Activated CD4-positive, alpha-beta T cell treated with anti-CD3 and anti-CD28 coated beads, Interleukin-2, amount 50 U/mL, for 24 hours (primary cell): ENCODE measurements around the gene GLRA1.
"Not testable (repeated sequence)": the region's sequence is repeated elsewhere in the genome, so short reads cannot be mapped to it uniquely, and the experiment has no call there.

ENCODE experiments used
- DNase-seq, 2 donors: peaks; one replicate each; pipeline ENCODE4 v3.0.0-alpha.2; 2020; ENCODE audit warnings: low read depth in 1 of 2, low spot score in 1 of 2

Gene GLRA1

DNA sequence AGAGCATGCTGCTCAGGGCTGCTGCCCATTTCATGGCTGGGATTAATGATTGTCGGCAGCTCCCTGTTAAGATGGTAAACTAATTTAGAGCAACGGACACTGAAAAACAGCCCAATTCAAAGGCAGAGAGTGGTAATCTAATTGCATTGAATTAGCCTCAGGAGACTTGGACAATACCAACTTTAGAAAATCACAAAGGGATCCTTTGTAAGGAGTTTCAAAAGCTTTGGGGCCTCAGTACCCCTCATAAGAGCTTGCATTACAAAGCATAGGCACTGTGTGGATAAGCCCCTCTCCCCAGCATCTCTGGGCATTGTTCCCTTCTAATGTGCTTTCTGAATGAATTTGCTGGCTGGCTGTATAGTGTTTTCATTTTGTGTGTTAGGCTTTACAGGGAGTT lies 6.7 kb downstream of the GLRA1 start:
- no peak for DNase-seq

DNA sequence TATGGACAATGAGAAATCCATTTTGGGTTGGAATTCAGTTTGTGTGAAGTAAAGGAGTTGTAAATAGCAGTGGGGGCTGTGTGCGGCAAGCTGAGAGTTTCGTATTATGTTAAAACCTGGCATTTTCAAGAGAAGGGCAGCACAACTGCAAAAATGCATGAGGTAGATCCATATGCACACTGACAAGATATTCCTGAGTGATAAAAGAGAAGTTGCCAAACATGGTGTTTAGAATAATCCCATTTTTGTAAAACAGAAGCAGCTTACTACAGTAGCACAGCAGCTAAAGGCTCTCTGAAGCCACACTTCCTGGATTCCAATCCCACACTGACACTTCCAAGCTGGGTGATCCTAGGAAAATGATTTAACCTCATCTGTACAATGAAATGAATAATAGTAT lies 11.2 kb downstream of the GLRA1 start:
- no peak for DNase-seq

DNA sequence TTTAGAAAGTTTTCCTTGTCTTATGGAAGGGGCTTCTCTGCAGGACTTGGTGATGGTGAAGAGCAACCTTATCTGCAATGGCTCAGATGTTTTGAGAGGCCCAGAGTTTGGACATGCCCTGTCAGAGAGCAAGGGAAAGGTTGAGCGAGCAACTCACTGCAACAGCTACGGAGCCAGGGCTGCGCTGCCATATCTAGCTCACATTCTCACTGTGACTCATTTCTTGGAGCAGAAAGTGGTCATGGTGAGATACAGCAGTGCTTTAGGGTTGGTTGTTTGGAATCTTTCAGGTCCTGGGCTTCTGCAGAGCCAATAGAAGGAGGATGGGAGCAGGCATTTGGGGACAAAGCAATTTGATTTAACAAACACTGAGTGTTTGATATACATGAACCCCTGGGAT lies 12.3 kb downstream of the GLRA1 start:
- no peak for DNase-seq

DNA sequence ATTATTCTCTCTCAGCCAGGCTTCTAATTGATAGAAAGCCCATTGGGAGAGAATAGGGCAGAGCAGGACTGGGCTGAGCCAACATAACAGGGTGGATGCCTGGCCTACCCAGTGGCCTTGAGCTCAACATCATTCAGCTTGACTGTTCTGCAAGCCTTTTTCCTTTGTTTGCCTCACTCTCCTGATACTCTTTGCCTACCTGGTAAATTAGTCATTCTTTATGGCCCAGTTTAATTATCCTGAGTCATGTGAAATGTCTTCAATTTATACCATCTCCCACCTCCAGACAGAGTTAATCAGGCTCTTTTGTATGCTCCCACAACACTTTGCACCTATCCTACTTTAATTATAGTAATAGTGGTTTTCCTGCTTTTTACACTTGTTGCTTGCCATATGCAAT lies 13.6 kb downstream of the GLRA1 start:
- no peak for DNase-seq

DNA sequence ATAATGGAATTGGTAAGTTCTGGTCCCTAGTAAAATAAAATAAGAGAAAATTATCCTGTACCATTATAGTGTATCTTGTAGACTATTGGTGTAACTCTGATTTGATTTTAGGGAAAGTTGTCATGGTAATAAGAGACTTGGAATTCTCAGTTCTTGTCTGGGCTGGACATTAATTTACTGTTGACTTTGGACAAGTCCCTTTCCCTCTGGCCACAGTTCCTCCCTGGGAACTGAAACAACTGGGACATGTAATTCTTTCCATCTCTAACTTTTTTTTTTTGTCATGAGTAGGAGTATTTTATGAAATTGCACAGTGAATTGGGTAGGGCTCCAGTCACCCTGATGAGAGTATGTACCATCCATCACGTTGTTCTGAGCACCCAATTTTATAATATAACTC lies 15.0 kb downstream of the GLRA1 start:
- DNase-seq: no peak

DNA sequence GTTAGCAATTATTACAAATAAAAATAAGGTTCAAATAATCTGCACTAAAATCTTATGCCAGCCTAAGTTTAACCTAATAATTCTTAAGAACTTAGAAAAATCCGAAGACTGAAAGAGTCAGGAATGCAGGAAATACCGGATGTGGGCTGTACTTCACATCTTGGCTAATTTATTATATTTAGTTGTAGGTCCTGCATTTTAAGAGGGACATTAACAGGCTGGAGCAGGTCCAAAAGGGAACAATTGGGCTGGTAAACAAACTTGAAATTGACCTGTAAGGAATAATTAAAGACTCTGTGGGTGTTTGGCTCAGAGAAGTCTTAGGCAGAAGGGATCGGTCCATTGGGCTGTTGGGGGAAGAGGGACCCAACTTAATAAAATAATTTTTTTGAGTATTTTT lies 18.4 kb downstream of the GLRA1 start:
- no peak for DNase-seq

DNA sequence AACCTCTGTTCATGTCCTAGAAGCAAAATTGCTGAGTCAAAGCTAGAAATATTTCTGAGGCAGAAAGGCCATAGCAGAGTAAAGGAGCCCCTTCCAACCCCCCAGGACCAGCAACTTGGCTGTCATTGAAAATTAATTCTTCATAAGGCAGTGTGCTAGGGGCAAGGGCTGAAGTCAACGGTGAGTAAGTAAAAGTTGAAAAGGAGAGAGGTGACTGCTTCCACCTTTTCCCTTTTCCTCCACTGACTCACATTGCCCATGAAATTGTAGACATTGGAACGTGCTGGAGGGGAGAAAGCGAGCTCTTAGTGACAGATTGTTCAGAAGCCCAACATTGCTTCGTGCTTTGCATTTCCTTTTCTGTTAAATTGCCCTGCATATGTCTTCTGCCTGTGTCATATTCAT lies 19.1 kb downstream of the GLRA1 start:
- no peak for DNase-seq

DNA sequence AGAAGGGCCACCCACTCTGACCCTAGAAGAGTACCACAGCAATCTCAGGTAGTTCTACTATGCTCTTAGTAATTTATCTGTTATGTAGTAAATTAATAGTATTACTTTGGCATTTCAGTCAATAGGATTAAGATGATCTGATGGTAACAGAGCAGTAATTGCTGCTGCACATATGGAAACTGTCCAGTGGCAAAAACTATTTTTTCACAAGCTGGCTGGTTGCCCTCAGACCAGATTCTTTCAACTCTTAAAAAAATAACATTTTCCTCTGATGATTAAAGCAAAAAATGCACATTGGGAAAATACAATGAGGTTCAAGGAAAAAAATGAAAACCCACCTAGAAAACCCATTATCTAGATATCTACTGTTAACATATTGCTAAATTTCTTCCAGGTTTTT lies 19.7 kb downstream of the GLRA1 start:
- DNase-seq: no peak

DNA sequence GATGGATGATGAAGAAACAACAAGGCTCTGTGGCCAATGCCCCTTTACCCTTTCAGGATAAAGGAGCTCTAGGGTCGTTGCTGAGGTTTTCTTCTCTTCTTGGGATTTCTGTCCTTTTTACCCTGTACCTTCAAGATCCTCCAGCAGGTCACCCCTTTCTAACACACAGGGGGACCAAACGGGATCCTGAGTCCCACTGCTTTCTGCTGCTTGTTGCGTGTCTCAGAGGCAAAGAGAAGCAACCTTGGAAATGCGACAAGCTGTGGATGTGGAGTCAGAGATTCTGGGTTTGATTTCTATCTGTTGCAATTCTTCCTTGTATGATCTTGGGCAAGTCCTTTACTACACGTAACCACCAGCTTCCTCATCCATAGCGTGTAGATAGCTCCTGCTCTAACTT lies 20.5 kb downstream of the GLRA1 start:
- DNase-seq: no peak

DNA sequence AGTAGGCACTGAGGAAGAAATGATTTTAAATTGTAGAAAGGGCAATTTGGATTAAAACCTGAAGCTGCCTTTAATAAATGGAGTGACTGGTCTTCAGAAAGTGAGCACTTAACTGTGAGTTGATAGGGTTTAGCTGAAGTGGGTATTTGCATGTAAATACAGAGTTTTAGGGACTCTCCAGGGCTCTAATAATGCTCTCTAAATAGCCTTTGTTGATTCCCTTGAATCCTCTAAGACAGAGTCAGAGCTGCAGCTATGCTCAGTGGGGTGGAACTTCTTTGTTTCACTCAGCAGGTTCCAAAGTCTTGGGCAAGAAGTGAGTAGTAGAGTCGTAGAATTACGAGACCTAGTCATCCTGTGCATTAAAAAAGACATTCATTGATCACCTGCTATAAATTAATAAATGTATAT lies 21.4 kb downstream of the GLRA1 start:
- DNase-seq: no peak

DNA sequence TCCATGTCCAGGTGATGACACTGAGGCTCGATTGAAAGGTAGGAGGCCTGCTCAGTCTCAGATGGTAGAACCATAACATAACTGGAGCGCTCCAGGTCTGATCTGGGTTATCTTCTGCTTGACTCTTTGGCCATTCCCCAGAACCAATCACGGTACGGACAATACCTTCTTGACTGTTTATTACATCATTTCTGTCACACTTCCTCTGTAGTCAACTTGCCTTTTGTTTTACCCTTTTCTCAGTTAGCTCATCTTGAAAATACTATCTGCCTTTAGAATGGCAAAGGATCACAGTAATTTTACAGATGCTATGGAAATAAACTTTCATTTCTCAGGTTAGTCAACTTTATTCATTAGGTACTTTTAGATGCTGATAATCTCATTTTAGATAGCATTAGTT lies 22.4 kb downstream of the GLRA1 start:
- no peak for DNase-seq

DNA sequence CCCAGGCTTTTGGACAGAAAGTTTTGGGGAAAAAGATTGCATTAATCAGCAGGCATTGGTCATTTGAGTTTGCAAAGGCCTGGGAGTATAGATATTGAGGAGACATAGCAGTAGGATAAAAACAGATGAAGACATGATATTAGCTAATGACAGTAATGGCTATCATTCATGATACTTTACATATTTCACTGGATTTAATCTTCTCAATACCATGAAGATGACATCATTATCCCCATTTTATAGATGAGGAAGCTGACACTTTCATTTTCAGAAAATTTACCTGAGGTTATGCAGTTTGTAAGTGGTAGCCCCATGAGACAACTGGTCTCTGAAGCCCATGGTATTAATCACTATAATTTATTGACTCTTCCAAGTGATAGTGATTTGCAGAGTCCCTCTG lies 23.0 kb downstream of the GLRA1 start:
- no peak for DNase-seq

DNA sequence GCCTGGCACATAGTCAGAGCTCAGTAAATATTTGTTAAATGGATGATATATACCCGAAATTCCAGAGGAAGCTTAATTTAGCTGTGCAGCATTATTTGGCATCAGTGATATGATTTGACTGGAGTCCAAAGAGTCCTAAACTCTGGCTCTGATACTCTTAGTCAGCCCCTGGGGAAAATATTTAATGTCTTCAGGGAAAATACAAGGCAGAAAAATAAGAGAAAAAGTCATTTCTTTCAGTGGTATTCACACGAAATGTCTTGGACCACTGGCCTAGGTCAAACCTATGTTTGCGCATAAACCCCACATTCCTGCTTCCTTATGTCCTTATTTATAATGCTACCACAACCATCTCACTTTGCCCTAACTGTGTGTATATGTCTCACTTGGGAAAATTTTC lies 23.8 kb downstream of the GLRA1 start:
- no peak for DNase-seq

DNA sequence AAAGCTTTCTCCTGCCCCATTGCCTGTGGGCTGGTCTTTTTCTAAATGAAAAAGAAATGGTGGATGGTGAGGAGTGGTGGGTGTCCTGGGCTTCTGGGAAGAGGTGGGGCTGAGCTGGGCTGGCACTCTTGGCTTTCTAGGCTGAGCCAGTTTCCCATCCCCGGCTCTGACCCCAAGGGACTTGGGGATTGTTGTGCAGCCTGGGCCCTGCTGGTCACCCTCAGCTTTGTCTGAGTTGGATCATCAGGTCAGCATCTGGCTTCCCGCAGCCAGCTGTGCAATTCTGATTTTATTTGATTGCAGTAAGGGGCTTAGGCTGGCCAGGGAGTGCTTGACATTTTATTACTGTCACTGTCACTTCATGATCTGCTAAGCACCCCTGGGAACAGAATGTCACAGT lies 25.3 kb downstream of the GLRA1 start:
- DNase-seq: no peak

DNA sequence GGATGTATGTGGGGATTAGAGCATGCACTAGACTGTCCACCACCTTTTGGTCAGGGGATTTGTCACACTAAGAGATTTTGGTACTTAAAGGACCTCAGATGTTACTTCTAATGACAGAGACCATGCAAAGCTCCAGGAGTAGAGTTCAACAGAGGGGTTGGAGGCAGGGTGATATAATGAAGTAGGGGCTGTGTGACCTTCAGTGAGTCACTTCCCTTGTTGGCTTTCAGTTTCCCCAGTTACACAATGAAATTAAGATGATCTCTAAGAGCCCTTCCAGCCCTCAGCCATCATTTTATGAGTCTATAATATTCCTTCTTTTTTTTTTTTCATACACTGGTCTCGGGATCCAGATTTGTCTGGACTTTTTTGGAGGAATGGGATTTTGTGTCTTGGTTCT lies 26.8 kb downstream of the GLRA1 start:
- DNase-seq: no peak

DNA sequence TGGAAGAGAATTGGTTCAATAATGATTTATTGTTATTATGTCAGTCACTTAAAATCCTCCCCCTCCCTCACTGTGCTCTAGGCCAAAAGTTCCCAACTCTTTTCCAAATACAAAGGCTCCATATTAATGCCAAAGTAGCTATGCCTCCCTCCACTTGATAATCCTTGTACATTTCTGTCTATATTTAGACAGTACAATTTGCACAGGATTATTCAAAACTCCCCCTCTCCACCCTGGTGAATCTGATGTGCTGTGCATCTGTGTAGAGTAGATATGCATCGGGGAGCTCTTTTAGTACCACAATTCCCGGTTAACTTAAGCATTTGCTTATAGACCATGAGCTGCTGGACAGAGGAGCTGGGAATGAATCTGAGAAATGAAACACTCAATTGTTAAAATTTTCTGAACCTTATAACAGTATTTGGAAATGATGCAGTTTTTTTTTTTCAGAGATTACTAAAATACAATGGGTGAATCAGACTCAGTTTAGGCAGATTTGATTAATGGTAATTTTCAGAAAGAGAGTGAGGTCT lies 27.6 kb downstream of the GLRA1 start:
- DNase-seq: no peak

DNA sequence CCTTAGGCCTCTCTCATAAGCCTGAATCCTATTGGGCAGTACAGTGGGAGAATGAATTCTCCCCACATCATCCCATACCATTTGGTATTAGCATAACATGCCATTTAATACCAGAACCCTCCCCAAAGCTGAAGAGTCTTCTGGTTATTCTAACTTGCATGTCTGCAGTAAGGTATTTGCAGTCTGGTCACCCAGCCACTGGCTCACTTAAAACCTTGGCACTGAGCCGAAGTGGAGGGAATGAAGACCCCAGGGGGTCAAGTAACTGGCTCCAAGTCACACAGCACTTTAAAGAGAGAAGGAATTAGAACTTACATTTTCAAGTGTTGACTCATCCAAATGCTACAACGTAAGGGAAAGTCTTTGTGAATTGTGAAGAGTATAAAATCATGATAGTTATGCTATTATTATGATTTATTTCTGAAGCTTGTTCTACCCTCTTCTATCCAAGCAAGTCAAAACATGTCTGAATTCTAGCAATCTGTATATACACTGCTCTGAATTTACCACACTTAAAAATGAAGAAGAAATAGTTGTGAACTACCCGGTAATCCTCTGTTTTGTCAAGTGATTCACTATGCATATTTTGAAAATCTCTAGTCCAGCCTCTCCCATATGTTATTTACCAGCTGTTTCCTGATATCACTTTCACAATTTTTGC lies 28.5 kb downstream of the GLRA1 start:
- DNase-seq: no peak

DNA sequence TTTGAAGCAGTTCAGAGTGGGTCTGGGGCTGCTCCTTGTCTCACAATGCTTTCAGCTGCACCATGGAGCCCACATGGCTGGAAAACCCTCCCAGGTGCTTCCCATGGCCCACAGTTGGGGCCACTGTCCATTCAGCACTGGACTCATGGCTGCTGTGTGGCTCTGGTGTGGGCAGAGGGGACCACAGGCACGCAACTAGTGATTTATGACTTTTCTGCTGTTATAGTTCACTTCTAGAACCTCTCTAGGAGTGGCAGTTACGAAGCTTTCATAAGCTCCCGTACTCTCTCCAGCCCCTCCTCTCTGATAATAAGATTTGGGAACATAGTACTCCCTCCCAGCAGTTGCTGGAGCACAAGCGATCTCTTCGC lies 29.0 kb downstream of the GLRA1 start:
- DNase-seq: no peak

DNA sequence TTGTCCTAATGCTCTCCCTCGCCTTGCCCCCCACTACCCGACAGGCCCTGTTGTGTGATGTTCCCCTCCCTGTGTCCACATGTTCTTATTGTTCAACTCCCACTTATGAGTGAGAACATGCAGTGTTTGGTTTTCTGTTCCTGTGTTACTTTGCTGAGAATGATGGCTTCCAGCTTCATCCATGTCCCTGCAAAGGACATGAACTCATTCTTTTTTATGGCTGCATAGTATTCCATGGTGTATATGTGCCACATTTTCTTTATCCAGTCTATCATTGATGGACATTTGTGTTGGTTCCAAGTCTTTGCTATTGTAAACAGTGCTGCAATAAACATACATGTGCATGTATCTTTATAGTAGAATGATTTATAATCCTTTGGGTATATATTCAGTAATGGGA lies 31.2 kb downstream of the GLRA1 start:
- DNase-seq: not testable (repeated sequence)

DNA sequence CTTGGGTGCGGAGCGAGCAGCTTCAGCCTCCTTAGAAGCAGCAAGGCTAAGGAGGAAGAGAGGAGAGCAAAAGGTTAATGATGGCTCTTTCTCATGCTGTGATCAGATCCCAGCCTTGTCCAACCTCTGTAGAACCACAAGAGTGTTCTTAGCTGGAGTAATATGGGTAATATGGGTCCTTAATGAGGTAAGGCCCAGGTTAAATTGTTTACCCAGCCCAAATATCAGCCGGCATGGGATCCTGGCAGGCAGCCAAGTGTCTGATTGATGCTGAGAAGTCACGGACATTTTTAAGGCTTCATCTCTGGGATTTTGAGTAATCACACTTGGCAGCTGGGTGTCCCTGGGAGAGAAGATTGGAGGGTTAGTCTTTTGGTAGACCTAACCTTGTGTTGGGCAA lies 32.3 kb downstream of the GLRA1 start:
- no peak for DNase-seq

DNA sequence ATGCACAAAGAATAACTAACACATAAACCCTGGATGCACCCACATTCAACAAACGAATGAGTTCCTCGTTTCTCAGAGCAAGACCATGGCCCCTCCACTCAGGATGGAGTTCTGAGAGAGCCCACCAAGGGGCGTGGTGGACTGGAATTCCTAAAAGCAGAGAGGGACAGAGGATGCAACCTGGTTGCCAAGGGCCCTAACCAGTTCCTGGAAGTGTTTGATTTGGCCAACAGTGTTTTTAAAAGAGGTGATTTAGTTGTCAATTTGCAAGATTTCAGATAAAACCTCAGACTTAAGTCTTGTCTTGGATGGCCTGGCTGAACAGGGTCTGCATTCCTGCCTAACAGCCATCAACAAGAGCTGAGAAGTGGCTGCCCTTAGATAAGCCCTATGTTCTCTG lies 34.4 kb downstream of the GLRA1 start:
- DNase-seq: no peak

DNA sequence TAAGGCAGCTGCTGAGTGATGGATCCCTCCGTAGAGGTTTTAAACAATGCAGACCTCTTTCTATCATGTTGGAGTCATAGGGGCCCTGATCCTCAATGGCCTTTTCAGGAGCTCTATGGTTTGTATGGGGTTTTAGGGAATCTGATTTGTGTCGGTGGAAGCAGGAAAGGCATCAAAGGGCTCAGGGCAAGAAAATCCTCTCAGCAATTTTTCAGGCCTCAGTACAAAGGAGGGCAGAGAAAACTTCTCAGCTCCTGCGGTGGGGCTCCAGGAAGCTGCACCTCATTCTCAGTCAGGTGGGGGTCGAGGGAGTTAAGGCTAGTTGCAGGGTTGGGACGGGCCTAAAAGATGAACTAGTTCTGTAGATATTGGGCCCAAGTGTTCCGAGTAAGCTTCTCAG lies 35.0 kb downstream of the GLRA1 start:
- DNase-seq: no peak

DNA sequence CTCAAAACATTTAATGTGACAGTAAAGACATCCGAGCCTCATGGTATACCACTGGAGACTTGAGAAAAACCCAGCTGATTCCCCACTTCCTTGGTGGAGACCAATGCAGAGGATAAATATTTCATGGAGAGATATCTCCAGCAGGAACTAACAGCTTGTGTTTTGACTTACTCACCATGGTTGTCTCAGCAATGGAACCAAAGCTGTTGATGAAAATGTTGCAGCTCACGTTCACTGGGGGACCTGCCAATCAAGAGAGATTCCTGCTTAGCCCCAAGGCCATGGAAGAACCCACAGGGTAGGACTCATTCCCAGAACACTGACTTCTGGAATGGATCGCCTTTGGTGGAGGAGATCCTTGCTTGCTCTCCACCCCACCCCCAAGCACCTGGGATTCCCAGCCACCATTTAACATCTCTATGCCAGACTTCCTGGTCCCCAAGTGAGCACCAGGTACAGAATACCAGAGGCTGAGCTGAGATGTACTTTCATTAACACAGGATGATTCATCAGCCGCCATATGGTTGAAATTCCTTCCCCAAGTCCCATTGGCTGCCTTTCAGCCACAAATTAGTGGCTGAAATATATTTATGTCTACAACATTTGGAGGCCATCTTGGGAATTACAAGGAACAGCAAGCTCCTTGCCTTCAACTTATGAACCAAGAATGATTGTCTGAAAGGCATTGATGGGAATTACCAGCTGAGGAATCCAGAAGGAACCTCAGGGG lies 37.9 kb downstream of the GLRA1 start:
- no peak for DNase-seq
